ENCODE results near the gene PPFIBP2. TPM values are rescaled to one million over a fixed set of nuclear protein-coding genes. Genes with fewer than 3 reads are reported as not detected.

Gene PPFIBP2
- total and polyA plus RNA-seq, 2 of the 13 experiments (the other 11 are each of a cell fraction or from before 2014, with no cell fraction given) = 15.0 to 52.5 TPM

DNA sequence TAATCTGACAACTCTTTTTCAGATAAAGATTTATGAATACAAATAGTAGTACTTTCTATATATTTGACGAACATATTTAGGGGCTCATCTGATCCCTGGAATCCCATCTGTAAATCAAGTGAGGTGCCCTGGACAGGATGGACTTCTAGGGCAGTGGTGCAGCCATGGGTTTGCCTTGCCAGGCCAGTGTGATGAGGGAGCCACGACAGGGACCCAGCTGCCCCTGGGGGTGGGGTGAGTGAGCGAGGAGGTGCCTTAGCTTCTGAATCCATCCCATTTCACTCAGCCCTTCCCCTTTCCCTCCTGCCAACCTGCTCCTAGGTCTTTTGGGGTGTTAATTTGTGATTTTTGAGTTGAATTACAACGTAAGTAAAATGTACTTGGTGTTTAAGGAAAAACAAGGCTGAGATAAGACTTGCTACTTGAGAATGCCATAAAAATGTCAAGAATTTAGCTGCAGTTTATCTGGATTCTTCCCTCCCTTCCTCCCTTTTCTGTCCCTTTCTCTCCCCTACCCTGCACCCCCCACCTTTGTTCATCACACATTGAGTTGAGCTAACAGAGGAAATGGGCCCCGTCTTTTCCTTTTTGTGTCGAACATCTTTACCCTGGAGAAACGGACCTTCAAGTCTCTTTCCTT is 60.8 kb downstream of the PPFIBP2 start:
- H3K4me3 ChIP-seq (replicated peaks in 1 of 3; ENCODE audit: insufficient read depth in 1 of 3, low read depth in 2 of 3, low read length in 3 of 3) = peak overlapping the region; percentile 59 to 73 (median 60)

More for the DNA sequence above, 60.8 kb downstream of the PPFIBP2 start:
- in situ Hi-C loops (cut with HindIII; ENCODE audit: extremely low pct_ligation_motif_present, low pct_unique_long_range_greater_than_20kb) = loop anchor here (5.0 kb wide), 2 partner anchors 38 to 78 kb away; no protein-coding TSS in a partner anchor
- ATAC-seq (no peak), FAIRE-seq (no peak), DNase-seq (ENCODE audit: low spot score) (no peak)
- H4K20me1 ChIP-seq (ENCODE audit: insufficient read depth, low read length) = no peaks in the 10 kb centered on the region
- peaks cover 89% of the 10 kb centered on the region for H3K4me1 ChIP-seq (ENCODE audit: insufficient read depth, low read length)
- intact Hi-C loops (cut with micrococcal nuclease; ENCODE audit: unreplicated experiment) = no loop called here
- H3K36me3 ChIP-seq (replicated peaks in 1 of 2; ENCODE audit: control insufficient read depth in 1 of 2, insufficient read depth in 2 of 2, low read length in 2 of 2) = no peaks in the 10 kb centered on the region
- H2AFZ ChIP-seq (ENCODE audit: low read length) = no peak overlapping the region
- H3K79me2 ChIP-seq (ENCODE audit: insufficient read depth, low read length) = peaks cover 39% of the 10 kb centered on the region
- H3K27ac ChIP-seq (ENCODE audit: extremely low read length, insufficient read depth, low read length) = peak overlapping the region; percentile 89
- TF ChIP-seq ZNF234 (CRISPR knock-in tag; conservative IDR thresholded peaks at IDR 0.05) = no peak
- no peak for TF ChIP-seq MLLT10 (CRISPR knock-in tag; IDR thresholded peaks at IDR 0.05)
- TF ChIP-seq, protein P1, sequence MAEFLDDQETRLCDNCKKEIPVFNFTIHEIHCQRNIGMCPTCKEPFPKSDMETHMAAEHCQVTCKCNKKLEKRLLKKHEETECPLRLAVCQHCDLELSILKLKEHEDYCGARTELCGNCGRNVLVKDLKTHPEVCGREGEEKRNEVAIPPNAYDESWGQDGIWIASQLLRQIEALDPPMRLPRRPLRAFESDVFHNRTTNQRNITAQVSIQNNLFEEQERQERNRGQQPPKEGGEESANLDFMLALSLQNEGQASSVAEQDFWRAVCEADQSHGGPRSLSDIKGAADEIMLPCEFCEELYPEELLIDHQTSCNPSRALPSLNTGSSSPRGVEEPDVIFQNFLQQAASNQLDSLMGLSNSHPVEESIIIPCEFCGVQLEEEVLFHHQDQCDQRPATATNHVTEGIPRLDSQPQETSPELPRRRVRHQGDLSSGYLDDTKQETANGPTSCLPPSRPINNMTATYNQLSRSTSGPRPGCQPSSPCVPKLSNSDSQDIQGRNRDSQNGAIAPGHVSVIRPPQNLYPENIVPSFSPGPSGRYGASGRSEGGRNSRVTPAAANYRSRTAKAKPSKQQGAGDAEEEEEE (CRISPR knock-in tag; IDR thresholded peaks at IDR 0.05; ENCODE audit: borderline replicate concordance) = 0 out of 2 replicates have a peak, but pooled peaks have one; percentile 11
- no peak for TF ChIP-seq PREB (CRISPR knock-in tag; IDR thresholded peaks at IDR 0.05)
- TF ChIP-seq PITX1 (CRISPR knock-in tag; IDR thresholded peaks at IDR 0.05) = no peak
- TF ChIP-seq PAWR (CRISPR knock-in tag; IDR thresholded peaks at IDR 0.05; ENCODE audit: borderline replicate concordance) = no peak
- WGBS (ENCODE audit: low lambda C conversion rate) = 55% methylated on average over 7 of the region's 7 CpGs
- no peaks in the 10 kb centered on the region for H3K27me3 ChIP-seq (ENCODE audit: control insufficient read depth in 1 of 2, insufficient read depth in 2 of 2, low read length in 2 of 2)
- ChIA-PET CTCF (ENCODE audit: low intra/inter-chr PET ratio, low total read pairs) (no interaction called here), POLR2A (interaction anchor here (0.9 to 6.0 kb wide), 10 partner anchors 8 to 83 kb away, joined by 3 to 115 read pairs (median 6); no protein-coding TSS in a partner anchor)
- H3K4me2 ChIP-seq (ENCODE audit: low read depth, low read length) = peak overlapping the region; percentile 92
- BruUV-seq (replicated peaks) = no TSS peak
- H3K9ac ChIP-seq (ENCODE audit: insufficient read depth, low read depth, low read length) = peak overlapping the region; percentile 69
- H3K9me3 ChIP-seq (ENCODE audit: low read length) = no peaks in the 10 kb centered on the region
